ENCODE results near the gene KAZN.

Gene KAZN

DNA sequence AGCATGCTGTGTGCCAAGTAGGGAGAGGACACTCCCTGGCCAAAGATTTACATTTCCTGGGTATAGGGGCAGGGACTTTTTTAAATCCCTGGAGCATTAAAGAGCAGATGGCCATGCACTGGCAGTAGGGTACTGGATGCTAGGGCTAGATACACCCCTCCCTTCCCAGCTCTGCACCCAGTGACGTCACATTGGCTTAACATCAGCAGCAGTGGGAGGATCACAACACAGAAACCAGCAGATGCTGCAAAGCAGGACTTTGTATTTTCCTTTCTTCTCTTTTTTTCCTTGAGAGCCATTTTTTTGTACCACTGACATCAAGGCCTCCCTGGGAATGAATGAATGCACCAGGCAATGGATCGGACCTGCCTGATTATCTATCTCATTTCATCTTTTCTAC is 243.0 kb downstream of the KAZN start:
- no peak overlapping the region for H2BK120ac ChIP-seq (ENCODE audit: low read depth, low read length)

DNA sequence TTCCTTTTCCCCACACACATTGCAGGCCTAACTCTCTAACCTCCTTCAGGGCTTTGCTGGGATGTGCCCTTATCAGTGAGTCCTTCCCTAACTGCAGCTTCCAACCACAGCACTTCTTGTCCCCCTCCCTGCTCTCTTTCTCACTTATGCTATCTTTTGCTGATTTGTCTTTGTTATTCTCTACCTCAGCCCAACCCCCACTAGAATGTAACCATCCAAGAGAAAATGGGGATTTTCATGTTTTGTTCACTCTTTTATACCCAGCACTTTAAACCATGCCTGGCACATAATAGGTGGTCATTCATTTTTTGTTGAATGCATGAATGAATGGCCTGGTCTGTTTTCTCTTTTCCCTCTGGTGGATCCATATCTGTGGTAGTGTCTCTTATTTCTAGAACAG is 243.5 kb downstream of the KAZN start:
- Histone ChIP-seq H3K4ac (ENCODE audit: low read depth in 1 of 2, low read length in 2 of 2) (peak overlapping the region in 1 of 2 experiments; percentile 24), H3K23ac (ENCODE audit: low read length in 2 of 2) (no peak overlapping the region), H3K9me3 (ENCODE audit: control insufficient read depth, low read length) (peaks cover 40% of the 10 kb centered on the region), H3K14ac (ENCODE audit: low read length in 2 of 2) (no peak overlapping the region), H4K8ac (ENCODE audit: low read length) (peak overlapping the region; percentile 71), H3K4me2 (ENCODE audit: low read length, poor library complexity, severe bottlenecking) (no peak overlapping the region), H3K27me3 (ENCODE audit: control insufficient read depth in 1 of 2, insufficient read depth in 1 of 2, low read length in 2 of 2) (no peaks in the 10 kb centered on the region), H4K91ac (ENCODE audit: low read length) (peak overlapping the region; percentile 8), H2BK15ac (ENCODE audit: low read depth, poor library complexity, severe bottlenecking) (peak overlapping the region; percentile 6), H3K79me1 (replicated peaks; ENCODE audit: low read length, poor library complexity, severe bottlenecking) (no peaks in the 10 kb centered on the region), H3K27ac (ENCODE audit: low read length, poor library complexity, severe bottlenecking) (no peak overlapping the region), H3K4me1 (ENCODE audit: control insufficient read depth, insufficient read depth, low read depth, low read length) (no peaks in the 10 kb centered on the region), H2BK5ac (ENCODE audit: low read depth, low read length, poor library complexity, severe bottlenecking) (no peak overlapping the region), H3K18ac (ENCODE audit: low read depth in 1 of 2, low read length in 2 of 2) (peak overlapping the region; percentile 40 to 88), H3K4me3 (ENCODE audit: insufficient read depth in 1 of 2, low read depth in 1 of 2, low read length in 2 of 2) (peak overlapping the region in 1 of 2 experiments; percentile 51), H2BK120ac (ENCODE audit: low read depth, low read length) (peak overlapping the region; percentile 56), H3K36me3 (ENCODE audit: control insufficient read depth in 1 of 2, insufficient read depth in 2 of 2, low read depth in 1 of 2, low read length in 2 of 2) (no peaks in the 10 kb centered on the region), H3K9ac (ENCODE audit: low read length) (no peak overlapping the region), H2AFZ (ENCODE audit: low read depth, low read length) (no peak overlapping the region), H2BK12ac (ENCODE audit: low read length in 2 of 2) (peak overlapping the region; percentile 60 to 95), H2AK5ac (ENCODE audit: low read length, severe bottlenecking) (no peak overlapping the region)
- DNase-seq = no peak

More for the DNA sequence above, 243.0 kb downstream of the KAZN start:
- Histone ChIP-seq H3K4me2 (ENCODE audit: low read length, poor library complexity, severe bottlenecking) (no peak overlapping the region), H3K27ac (ENCODE audit: low read length, poor library complexity, severe bottlenecking) (no peak overlapping the region), H2AK5ac (ENCODE audit: low read length, severe bottlenecking) (no peak overlapping the region), H3K79me1 (replicated peaks; ENCODE audit: low read length, poor library complexity, severe bottlenecking) (no peaks in the 10 kb centered on the region), H4K8ac (ENCODE audit: low read length) (no peak overlapping the region), H3K27me3 (ENCODE audit: control insufficient read depth in 1 of 2, insufficient read depth in 1 of 2, low read length in 2 of 2) (no peaks in the 10 kb centered on the region), H2AFZ (ENCODE audit: low read depth, low read length) (no peak overlapping the region), H3K18ac (ENCODE audit: low read depth in 1 of 2, low read length in 2 of 2) (peak overlapping the region; percentile 40 to 88), H3K36me3 (ENCODE audit: control insufficient read depth in 1 of 2, insufficient read depth in 2 of 2, low read depth in 1 of 2, low read length in 2 of 2) (no peaks in the 10 kb centered on the region), H3K9ac (ENCODE audit: low read length) (no peak overlapping the region), H3K23ac (ENCODE audit: low read length in 2 of 2) (no peak overlapping the region), H3K14ac (ENCODE audit: low read length in 2 of 2) (no peak overlapping the region), H2BK5ac (ENCODE audit: low read depth, low read length, poor library complexity, severe bottlenecking) (no peak overlapping the region), H2BK12ac (ENCODE audit: low read length in 2 of 2) (peak overlapping the region; percentile 60 to 95), H3K9me3 (ENCODE audit: control insufficient read depth, low read length) (peaks cover 40% of the 10 kb centered on the region), H4K91ac (ENCODE audit: low read length) (peak overlapping the region; percentile 25), H3K4me3 (ENCODE audit: insufficient read depth in 1 of 2, low read depth in 1 of 2, low read length in 2 of 2) (peak overlapping the region in 1 of 2 experiments; percentile 51), H3K4ac (ENCODE audit: low read depth in 1 of 2, low read length in 2 of 2) (peak overlapping the region in 1 of 2 experiments; percentile 35), H2BK15ac (ENCODE audit: low read depth, poor library complexity, severe bottlenecking) (no peak overlapping the region), H3K4me1 (ENCODE audit: control insufficient read depth, insufficient read depth, low read depth, low read length) (no peaks in the 10 kb centered on the region)
- DNase-seq = no peak
- 86% methylated on average over 2 of the region's 2 CpGs for WGBS

- Histone ChIP-seq H3K14ac (ENCODE audit: low read length in 2 of 2) (no peak overlapping the region), H3K4me2 (ENCODE audit: low read length, poor library complexity, severe bottlenecking) (no peak overlapping the region), H2BK12ac (ENCODE audit: low read length in 2 of 2) (no peak overlapping the region), H3K9me3 (ENCODE audit: control insufficient read depth, low read length) (peaks cover 40% of the 10 kb centered on the region), H3K23ac (ENCODE audit: low read length in 2 of 2) (no peak overlapping the region), H3K79me1 (replicated peaks; ENCODE audit: low read length, poor library complexity, severe bottlenecking) (no peaks in the 10 kb centered on the region), H2AFZ (ENCODE audit: low read depth, low read length) (no peak overlapping the region), H2BK5ac (ENCODE audit: low read depth, low read length, poor library complexity, severe bottlenecking) (no peak overlapping the region), H2BK15ac (ENCODE audit: low read depth, poor library complexity, severe bottlenecking) (no peak overlapping the region), H2AK5ac (ENCODE audit: low read length, severe bottlenecking) (no peak overlapping the region), H3K27ac (ENCODE audit: low read length, poor library complexity, severe bottlenecking) (no peak overlapping the region), H3K9ac (ENCODE audit: low read length) (no peak overlapping the region), H4K91ac (ENCODE audit: low read length) (no peak overlapping the region), H2BK120ac (ENCODE audit: low read depth, low read length) (peak overlapping the region; percentile 56), H3K27me3 (ENCODE audit: control insufficient read depth in 1 of 2, insufficient read depth in 1 of 2, low read length in 2 of 2) (no peaks in the 10 kb centered on the region), H3K4me1 (ENCODE audit: control insufficient read depth, insufficient read depth, low read depth, low read length) (no peaks in the 10 kb centered on the region), H3K4ac (ENCODE audit: low read depth in 1 of 2, low read length in 2 of 2) (no peak overlapping the region), H3K36me3 (ENCODE audit: control insufficient read depth in 1 of 2, insufficient read depth in 2 of 2, low read depth in 1 of 2, low read length in 2 of 2) (no peaks in the 10 kb centered on the region), H4K8ac (ENCODE audit: low read length) (peak overlapping the region; percentile 71), H3K4me3 (ENCODE audit: insufficient read depth in 1 of 2, low read depth in 1 of 2, low read length in 2 of 2) (peak overlapping the region in 1 of 2 experiments; percentile 34), H3K18ac (ENCODE audit: low read depth in 1 of 2, low read length in 2 of 2) (peak overlapping the region in 1 of 2 experiments; percentile 88)
- WGBS = 30% methylated on average over 1 of the region's 4 CpGs
- peak; percentile 96 for DNase-seq
These were observed 243.9 kb downstream of the KAZN start for GRCh38 chr1:14842361-14842760.

DNA sequence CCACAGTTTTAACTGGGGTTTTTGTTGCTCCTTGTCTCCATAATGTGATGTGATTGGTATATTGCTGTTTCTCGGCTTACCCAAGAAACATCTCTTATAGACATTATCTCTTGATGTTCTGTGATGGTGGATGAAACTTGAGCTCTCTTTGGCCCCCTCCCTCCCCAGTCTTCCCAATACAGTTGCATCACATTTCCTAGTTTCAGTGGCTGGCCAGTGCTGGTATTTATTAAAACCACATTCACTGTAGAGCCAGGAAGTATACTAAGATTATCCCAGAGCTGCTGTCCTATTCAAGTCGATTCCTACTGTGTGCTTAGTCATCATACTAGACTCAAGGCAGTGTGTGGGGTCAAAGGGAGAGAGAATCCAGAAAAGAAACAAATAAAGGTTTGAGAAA is 244.4 kb downstream of the KAZN start:
- H2AK5ac ChIP-seq (ENCODE audit: low read length, severe bottlenecking) = no peak overlapping the region
- H3K9me3 ChIP-seq (ENCODE audit: control insufficient read depth, low read length) = peaks cover 38% of the 10 kb centered on the region
- no peak overlapping the region for H4K91ac ChIP-seq (ENCODE audit: low read length)
- H3K14ac ChIP-seq (ENCODE audit: low read length in 2 of 2) = no peak overlapping the region
- no peak overlapping the region for H3K9ac ChIP-seq (ENCODE audit: low read length)
- H3K18ac ChIP-seq (ENCODE audit: low read depth in 1 of 2, low read length in 2 of 2) = peak overlapping the region in 1 of 2 experiments; percentile 95
- no peak overlapping the region for H3K23ac ChIP-seq (ENCODE audit: low read length in 2 of 2)
- no peaks in the 10 kb centered on the region for H3K27me3 ChIP-seq (ENCODE audit: control insufficient read depth in 1 of 2, insufficient read depth in 1 of 2, low read length in 2 of 2)
- no peaks in the 10 kb centered on the region for H3K36me3 ChIP-seq (ENCODE audit: control insufficient read depth in 1 of 2, insufficient read depth in 2 of 2, low read depth in 1 of 2, low read length in 2 of 2)
- no peak overlapping the region for H3K4me2 ChIP-seq (ENCODE audit: low read length, poor library complexity, severe bottlenecking)
- H2BK15ac ChIP-seq (ENCODE audit: low read depth, poor library complexity, severe bottlenecking) = no peak overlapping the region
- peak; percentile 96 for DNase-seq
- H2AFZ ChIP-seq (ENCODE audit: low read depth, low read length) = no peak overlapping the region
- no peak overlapping the region for H3K27ac ChIP-seq (ENCODE audit: low read length, poor library complexity, severe bottlenecking)
- H3K4ac ChIP-seq (ENCODE audit: low read depth in 1 of 2, low read length in 2 of 2) = no peak overlapping the region
- H4K8ac ChIP-seq (ENCODE audit: low read length) = no peak overlapping the region
- no peak overlapping the region for H2BK5ac ChIP-seq (ENCODE audit: low read depth, low read length, poor library complexity, severe bottlenecking)
- H2BK120ac ChIP-seq (ENCODE audit: low read depth, low read length) = peak overlapping the region; percentile 78
- WGBS = 0% methylated on average over 1 of the region's 2 CpGs
- H3K4me3 ChIP-seq (ENCODE audit: insufficient read depth in 1 of 2, low read depth in 1 of 2, low read length in 2 of 2) = no peak overlapping the region
- H3K4me1 ChIP-seq (ENCODE audit: control insufficient read depth, insufficient read depth, low read depth, low read length) = no peaks in the 10 kb centered on the region
- no peaks in the 10 kb centered on the region for H3K79me1 ChIP-seq (replicated peaks; ENCODE audit: low read length, poor library complexity, severe bottlenecking)
- peak overlapping the region; percentile 86 to 97 for H2BK12ac ChIP-seq (ENCODE audit: low read length in 2 of 2)
